Measurements from ENCODE around the gene PRKN.

The PRKN gene

DNA sequence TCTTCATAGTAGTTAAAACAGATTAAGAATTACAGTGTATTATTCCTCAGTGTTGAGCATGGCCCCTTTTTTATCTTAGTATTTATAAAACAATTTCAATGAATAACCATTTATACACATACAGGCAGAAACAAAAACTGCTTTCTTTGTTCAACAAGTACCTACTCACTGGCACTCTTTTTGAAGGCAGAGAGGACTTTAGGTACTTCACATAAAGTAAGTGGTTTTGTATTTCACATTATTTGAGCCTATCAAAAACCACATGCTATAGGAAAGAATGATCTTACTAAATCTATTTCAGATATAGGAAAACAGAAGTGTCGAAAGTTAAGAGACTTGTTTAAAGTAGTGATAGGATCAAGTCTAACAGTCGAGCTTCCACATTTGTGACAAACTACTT is 73.8 kb downstream of the PRKN start:
- Histone ChIP-seq H3K4me3 (IDR thresholded peaks at IDR 0.05; ENCODE audit: insufficient read depth, low read depth, low read length) (no peak overlapping the region), H3K27me3 (ENCODE audit: insufficient read depth, low read depth) (no peaks in the 10 kb centered on the region), H3K4me2 (no peak overlapping the region), H3K9ac (no peak overlapping the region), H3K4me1 (ENCODE audit: low read depth, poor library complexity, severe bottlenecking) (no peaks in the 10 kb centered on the region), H3K27ac (no peak overlapping the region), H4K20me1 (ENCODE audit: insufficient read depth) (no peaks in the 10 kb centered on the region), H3K79me2 (ENCODE audit: insufficient read depth, low read depth) (no peaks in the 10 kb centered on the region), H3K36me3 (ENCODE audit: insufficient read depth) (no peaks in the 10 kb centered on the region), H2AFZ (ENCODE audit: low read depth) (no peak overlapping the region)
- TF ChIP-seq, protein P1, sequence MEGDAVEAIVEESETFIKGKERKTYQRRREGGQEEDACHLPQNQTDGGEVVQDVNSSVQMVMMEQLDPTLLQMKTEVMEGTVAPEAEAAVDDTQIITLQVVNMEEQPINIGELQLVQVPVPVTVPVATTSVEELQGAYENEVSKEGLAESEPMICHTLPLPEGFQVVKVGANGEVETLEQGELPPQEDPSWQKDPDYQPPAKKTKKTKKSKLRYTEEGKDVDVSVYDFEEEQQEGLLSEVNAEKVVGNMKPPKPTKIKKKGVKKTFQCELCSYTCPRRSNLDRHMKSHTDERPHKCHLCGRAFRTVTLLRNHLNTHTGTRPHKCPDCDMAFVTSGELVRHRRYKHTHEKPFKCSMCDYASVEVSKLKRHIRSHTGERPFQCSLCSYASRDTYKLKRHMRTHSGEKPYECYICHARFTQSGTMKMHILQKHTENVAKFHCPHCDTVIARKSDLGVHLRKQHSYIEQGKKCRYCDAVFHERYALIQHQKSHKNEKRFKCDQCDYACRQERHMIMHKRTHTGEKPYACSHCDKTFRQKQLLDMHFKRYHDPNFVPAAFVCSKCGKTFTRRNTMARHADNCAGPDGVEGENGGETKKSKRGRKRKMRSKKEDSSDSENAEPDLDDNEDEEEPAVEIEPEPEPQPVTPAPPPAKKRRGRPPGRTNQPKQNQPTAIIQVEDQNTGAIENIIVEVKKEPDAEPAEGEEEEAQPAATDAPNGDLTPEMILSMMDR (conservative IDR thresholded peaks at IDR 0.05; ENCODE audit: low read depth, low read length), result no peak

DNA sequence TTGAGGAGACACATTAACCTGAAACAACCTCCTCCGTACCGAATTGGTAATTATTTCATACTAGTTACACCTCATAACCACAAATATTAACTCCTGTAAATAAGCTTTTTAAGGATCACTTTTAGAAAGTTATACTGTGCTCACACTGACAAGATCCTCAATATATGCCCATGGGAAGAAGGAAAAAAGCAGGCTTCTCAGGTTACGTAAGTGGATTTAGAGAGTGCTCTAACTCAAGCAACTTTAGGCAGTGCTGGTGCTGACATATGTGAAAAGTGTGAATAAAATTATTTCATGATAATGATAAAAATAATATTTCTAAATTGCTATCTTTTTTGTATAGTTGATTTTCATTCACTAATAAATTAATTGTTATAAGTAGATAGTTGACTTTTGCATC is 76.1 kb downstream of the PRKN start:
- no peaks in the 10 kb centered on the region for H3K79me2 ChIP-seq (ENCODE audit: insufficient read depth, low read depth)
- H3K4me3 ChIP-seq (IDR thresholded peaks at IDR 0.05; ENCODE audit: insufficient read depth, low read depth, low read length), result no peak overlapping the region

DNA sequence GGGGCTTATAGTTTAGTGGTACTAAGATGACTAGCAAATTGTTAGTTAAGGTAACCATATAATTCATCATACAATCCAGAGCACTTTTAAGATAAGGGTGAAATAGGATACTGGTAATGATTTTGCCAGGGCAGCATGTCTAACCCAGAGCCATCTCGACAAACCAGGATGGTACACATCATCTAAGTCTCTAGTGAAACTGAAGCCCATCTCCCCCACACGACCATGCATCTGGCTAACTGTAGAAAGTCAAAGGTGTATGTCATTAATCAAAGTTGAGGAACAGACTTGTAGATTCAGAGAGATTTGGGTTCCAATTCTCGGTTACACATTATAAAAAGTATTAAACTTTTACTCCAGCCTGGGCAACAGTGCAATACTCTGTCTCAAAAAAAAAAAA is 78.3 kb downstream of the PRKN start:
- no peak overlapping the region for H2AFZ ChIP-seq (ENCODE audit: low read depth)
- H3K4me2 ChIP-seq, result no peak overlapping the region
- H3K36me3 ChIP-seq (ENCODE audit: insufficient read depth), result no peaks in the 10 kb centered on the region
- H3K27me3 ChIP-seq (ENCODE audit: insufficient read depth, low read depth), result no peaks in the 10 kb centered on the region
- H3K4me1 ChIP-seq (ENCODE audit: low read depth, poor library complexity, severe bottlenecking), result no peaks in the 10 kb centered on the region
- no peaks in the 10 kb centered on the region for H4K20me1 ChIP-seq (ENCODE audit: insufficient read depth)
- no peak overlapping the region for H3K9ac ChIP-seq
- no peak overlapping the region for H3K4me3 ChIP-seq (IDR thresholded peaks at IDR 0.05; ENCODE audit: insufficient read depth, low read depth, low read length)
- H3K79me2 ChIP-seq (ENCODE audit: insufficient read depth, low read depth), result no peaks in the 10 kb centered on the region
- no peak overlapping the region for H3K27ac ChIP-seq
- TF ChIP-seq, protein P1 (conservative IDR thresholded peaks at IDR 0.05; ENCODE audit: low read depth, low read length), result no peak

More for the DNA sequence above, 76.1 kb downstream of the PRKN start:
- H2AFZ ChIP-seq (ENCODE audit: low read depth), result no peak overlapping the region
- H3K27me3 ChIP-seq (ENCODE audit: insufficient read depth, low read depth), result no peaks in the 10 kb centered on the region
- no peak overlapping the region for H3K4me2 ChIP-seq
- TF ChIP-seq, protein P1 (conservative IDR thresholded peaks at IDR 0.05; ENCODE audit: low read depth, low read length), result no peak
- no peak overlapping the region for H3K9ac ChIP-seq
- H3K4me1 ChIP-seq (ENCODE audit: low read depth, poor library complexity, severe bottlenecking), result no peaks in the 10 kb centered on the region
- H3K36me3 ChIP-seq (ENCODE audit: insufficient read depth), result no peaks in the 10 kb centered on the region
- H3K27ac ChIP-seq, result no peak overlapping the region
- no peaks in the 10 kb centered on the region for H4K20me1 ChIP-seq (ENCODE audit: insufficient read depth)

DNA sequence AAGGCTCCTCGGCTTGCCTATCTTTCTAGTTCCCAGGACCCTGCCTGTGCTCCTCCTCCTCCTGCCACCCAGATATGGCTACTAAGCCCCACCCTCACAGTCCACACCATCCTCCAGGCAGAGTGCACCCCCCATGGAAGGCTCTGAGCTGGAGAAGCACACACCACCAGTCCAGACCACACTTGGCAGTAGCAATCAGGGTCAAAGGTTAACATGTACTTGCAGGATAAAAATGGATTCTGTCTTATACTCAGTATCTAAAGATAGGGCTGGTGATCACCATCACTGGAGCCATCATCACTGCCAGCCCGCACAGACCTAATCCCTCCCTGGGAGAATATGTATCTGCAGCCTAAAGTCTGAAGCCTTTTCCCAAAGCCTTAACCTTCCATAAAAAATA is 83.4 kb downstream of the PRKN start:
- no peaks in the 10 kb centered on the region for H3K36me3 ChIP-seq (ENCODE audit: insufficient read depth)

More for the DNA sequence above, 83.4 kb downstream of the PRKN start:
- TF ChIP-seq, protein P1 (conservative IDR thresholded peaks at IDR 0.05; ENCODE audit: low read depth, low read length), result no peak
- Histone ChIP-seq H3K4me2 (no peak overlapping the region), H3K27ac (no peak overlapping the region), H3K9ac (no peak overlapping the region), H4K20me1 (ENCODE audit: insufficient read depth) (no peaks in the 10 kb centered on the region), H3K4me3 (IDR thresholded peaks at IDR 0.05; ENCODE audit: insufficient read depth, low read depth, low read length) (no peak overlapping the region), H3K79me2 (ENCODE audit: insufficient read depth, low read depth) (no peaks in the 10 kb centered on the region), H3K4me1 (ENCODE audit: low read depth, poor library complexity, severe bottlenecking) (no peaks in the 10 kb centered on the region), H3K27me3 (ENCODE audit: insufficient read depth, low read depth) (no peaks in the 10 kb centered on the region), H2AFZ (ENCODE audit: low read depth) (no peak overlapping the region)
